ENCODE measurements around the gene OSCAR.

The OSCAR gene, protein sequence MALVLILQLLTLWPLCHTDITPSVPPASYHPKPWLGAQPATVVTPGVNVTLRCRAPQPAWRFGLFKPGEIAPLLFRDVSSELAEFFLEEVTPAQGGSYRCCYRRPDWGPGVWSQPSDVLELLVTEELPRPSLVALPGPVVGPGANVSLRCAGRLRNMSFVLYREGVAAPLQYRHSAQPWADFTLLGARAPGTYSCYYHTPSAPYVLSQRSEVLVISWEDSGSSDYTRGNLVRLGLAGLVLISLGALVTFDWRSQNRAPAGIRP

DNA sequence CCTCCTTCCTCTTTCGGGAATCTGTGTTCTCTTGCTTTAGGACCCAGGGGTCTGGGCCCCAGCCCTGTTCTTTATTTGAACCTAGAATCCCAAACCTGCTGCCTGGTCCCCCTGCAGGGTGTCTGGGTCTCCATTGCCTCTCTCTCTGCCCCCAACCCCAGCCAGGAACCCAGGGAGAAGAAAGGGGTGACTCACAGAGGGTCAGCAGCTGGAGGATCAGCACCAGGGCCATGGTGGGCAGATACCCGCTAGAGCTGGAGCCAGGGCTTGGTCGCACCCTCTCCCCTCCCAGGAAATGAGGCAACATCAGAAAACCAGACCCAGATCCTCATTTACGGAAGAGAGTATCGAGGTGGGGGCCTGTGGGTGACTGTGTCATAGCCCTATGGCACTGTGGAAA, at the start of gene OSCAR:
OSCAR (minus strand) TSS at position 243 of the 400 bp plus-strand sequence; CDS start at position 232, 11 bp downstream.
- no peak for DNase-seq

DNA sequence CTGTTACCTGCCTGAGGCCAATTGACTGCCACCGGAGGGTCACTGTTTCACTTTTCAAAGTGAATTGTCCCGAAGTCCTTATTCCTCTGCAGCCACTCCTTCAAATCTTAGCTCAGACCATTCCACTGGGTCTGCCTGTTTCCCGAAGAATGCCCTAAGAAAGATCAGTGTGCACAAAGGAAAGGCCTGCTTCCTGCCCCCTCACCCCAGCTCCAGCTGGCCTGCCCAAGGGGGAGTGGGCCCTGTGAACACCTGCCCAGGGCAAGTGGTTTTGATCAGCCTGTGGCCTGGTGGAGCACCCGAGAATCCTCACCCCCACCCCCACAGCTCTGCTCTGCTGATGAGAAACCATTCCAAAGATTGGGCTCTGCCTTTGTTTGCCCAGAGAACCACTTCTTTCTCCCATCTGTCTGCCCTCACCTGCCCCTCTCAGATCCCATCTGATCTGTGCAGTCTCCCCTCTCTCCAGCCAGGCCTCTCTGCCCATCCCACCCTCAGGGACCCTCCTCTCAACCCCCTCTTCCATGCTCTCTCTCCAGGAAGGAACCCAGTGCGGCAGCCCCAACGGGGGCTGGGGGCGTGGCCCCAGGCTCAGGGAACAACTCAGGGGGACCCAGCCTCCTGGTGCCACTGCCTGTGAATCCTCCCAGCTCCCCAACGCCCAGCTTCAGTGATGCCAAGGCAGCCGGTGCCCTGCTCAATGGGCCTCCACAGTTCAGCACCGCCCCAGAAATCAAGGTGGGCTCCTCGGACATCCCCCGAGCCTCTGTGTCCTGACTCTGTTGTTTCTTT, 48.6 kb upstream of the OSCAR start:
- DNase-seq = no peak

DNA sequence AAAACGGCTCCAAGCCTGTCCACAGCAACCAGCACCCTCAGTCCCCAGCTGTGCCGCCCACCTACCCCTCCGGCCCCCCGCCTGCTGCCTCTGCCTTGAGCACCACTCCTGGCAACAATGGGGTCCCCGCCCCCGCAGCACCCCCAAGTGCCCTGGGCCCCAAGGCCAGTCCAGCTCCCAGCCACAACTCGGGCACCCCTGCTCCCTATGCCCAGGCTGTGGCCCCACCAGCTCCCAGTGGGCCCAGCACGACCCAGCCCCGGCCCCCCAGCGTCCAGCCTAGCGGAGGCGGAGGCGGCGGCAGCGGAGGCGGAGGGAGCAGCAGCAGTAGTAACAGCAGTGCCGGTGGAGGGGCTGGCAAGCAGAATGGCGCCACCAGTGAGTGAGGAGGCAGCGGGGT, 47.6 kb upstream of the OSCAR start:
- DNase-seq = no peak

DNA sequence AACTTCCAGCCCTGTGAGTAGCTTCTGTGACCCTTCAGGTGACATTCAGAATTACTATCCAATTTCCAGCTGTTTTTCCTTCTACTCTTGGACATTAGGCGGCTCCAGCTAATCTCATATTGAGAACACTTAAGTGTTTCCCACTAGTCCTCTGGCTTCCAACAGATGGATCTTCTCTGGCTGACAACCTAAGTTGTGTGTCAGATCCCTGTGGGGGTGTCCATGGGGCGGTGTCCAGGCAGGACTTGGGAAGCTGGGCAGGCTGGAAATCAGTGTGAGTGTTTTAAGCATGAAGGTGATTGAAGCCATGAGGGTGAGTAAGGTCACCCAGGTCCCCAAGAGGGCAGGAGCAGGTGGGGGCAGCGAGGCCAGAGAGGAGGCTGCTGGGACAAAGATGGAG, 47.1 kb upstream of the OSCAR start:
- no peak for DNase-seq

DNA sequence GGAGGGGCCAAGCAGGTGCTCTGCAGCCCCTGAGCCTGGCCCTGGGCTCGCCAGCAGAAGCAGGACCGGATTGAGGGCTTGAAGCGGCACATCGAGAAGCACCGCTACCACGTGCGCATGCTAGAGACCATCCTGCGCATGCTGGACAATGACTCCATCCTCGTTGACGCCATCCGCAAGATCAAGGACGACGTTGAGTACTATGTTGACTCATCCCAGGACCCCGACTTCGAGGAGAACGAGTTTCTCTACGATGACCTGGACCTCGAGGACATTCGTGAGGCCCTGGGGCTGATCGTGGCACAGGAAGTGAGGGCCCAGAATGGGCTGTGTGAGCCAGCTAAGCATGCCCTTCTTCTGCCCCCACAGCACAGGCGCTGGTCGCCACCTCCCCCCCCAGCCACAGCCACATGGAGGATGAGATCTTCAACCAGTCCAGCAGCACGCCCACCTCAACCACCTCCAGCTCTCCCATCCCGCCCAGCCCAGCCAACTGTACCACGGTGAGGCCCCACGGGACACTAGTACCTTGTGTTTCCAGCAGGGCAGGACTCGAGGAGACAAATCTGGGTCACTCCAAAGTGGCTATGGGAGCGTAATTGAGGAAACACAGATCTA, 45.0 kb upstream of the OSCAR start:
- DNase-seq = no peak

DNA sequence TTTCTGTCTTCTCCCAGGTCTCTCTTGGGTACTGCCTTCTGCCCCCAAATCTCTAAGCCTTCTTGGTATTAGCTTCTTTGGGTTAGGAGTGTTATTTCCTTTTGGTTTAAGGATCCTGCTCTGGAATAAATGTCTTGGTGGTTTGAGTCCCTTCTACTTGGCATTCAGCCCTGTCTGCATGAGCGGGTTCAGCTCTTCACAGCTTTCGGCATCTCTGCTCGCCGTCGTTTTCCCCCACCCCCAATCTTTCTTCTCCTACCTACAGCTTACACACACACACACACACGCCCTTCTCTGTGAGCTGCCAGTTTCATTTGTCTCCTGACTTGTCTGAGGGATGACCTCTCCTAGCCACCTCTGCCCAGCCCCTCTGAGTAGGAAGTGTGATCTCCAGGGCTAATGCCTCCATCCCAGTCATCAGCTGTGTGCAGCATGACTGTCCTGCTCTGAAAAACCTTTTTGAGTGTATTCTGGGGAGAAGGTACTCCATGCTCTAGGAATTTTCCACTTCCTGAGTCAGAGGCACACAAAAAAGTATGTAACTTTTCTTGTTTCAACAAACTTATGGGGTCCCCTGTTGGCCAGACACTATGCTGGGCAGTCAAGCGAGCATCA, 41.7 kb upstream of the OSCAR start:
- DNase-seq = no peak

DNA sequence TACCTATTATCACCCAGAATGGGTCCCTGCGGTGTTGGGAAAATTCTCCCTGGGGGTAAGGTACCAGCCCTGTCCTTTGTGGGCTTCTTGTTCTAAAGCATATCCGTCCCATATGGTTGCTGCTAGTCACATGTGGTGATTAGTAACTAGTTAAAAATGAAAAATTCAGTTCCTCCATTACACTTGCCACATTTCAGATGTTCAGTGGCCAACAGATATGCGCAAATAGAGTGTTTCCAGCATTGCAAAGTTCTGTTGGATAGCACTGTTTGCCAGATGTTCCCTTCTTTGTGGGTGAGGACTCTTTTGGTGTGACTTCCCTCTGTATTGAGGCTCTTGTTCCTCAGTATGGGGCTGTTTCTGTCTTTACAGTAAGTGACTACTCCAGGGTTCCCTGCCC, 40.8 kb upstream of the OSCAR start:
- DNase-seq = no peak

DNA sequence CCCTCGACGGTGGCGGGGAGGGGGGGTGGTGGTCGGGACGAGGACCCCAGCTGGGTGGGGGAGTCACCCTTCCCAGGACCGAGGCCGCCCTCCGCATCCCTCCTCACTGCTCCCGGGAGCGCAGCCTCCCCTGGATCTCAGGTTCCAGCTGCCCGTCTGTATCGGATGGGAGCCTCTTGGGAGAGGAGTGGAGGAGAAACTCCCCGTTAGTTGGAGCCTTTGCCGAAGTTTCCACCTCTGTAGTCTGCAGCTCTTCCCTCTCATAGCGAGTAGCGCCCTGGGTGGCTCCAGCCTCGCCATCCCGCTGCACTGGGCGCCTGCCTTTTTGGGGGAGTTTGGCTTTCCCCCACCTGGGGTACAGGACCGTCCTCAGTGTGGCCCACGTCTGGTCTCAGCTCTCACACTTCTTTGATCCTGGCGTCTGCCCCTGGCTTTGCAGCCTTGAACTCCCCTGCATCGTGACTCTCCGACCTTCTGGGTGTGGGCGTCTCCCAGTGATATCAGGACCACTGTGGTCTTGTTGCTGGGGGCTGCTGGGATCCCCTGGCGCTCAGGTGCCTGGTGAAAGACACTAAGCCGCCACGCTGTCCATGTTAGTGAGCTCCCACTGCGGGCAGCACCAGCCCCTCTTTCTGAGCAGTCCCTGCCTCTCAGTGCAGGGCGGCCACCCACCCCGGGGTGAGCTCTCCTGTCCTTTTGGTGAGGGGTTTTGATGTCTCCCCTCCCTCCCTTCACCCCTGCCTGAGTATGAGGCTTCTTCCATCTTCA, 38.1 kb upstream of the OSCAR start:
- no peak for DNase-seq

DNA sequence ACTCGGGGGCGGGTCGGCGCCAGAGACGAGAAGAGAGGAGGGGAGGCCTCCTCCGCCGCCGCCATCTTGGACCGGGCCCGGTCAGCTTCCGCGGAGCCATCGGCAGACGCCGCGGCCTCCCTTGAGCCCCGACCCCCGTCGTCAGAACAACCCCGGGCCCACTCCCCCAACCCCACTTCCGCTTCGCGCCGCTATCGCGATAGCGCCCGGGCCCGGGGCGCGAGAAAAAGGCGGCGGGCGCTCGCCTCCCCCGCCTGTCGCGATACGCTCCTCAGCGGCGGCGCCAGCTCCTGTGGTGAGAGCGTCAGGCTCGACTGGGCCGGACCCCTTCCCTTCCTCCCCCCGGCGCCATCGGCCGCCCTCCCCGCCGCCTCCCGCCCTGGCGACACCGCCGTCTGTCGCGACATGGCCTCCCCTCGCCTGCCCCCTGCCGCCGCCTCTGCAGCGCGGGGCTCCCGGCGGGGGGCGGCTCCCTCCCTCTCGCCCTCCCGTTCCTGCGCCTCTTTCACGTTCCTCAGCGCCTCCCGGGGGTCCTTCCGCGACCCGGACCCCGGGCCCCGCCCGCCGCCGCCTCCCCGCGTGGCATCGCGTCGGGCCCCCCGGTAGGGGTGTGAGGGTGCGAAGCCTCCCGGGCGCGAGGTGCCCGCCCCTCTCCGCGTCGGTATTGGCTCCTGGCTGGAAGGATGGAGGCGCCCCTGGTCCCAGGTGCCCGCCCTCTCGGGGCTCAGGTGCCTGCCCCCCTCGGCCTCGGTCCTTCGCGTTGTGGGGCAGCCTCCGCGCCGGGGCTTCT, 37.3 kb upstream of the OSCAR start, which contains the start of gene CNOT3:
CNOT3 (plus strand) TSS at position 64 of the 790 bp plus-strand sequence. CDS start 5,217 bp downstream, outside the sequence.
- DNase-seq = no peak

DNA sequence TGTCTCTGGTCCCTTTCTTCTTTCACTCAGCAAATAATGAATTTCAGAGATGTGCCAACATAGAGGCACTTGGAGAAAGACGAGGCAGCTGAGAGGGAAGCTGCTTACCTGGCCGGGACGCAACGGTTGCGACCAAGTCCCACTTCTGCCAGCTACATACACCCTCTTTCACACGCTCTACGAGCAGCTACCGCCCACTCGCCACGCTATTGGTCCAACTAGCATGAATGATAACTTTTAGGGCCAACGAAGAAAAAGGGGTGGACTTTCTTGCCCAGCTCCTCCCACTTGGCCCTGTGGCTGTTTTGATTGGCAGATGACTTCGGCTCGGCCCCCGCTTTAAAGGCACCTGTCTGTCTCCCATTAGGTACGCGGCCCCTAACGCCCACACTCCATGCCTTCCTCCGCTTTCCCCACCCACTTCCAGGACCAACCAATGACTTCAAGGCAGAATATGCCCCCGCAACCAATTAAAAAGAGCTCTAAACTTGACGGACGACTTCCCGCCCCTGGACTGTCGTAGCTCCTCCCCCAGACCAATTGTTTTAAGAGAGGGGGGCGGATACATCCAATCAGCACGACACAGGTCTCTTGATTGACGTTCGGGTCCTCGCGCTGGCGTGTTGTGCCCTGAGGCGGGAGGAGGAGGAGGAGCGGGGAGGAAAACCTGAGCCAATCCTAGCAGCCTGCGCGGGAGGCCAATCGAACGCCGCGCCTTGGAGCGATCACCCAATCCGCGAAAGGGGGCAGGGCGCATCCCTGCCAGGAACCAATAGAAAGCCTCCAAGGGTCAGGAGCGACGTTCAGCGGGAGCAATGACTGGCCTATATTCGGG, 36.5 kb upstream of the OSCAR start:
- DNase-seq = peak; percentile 100

DNA sequence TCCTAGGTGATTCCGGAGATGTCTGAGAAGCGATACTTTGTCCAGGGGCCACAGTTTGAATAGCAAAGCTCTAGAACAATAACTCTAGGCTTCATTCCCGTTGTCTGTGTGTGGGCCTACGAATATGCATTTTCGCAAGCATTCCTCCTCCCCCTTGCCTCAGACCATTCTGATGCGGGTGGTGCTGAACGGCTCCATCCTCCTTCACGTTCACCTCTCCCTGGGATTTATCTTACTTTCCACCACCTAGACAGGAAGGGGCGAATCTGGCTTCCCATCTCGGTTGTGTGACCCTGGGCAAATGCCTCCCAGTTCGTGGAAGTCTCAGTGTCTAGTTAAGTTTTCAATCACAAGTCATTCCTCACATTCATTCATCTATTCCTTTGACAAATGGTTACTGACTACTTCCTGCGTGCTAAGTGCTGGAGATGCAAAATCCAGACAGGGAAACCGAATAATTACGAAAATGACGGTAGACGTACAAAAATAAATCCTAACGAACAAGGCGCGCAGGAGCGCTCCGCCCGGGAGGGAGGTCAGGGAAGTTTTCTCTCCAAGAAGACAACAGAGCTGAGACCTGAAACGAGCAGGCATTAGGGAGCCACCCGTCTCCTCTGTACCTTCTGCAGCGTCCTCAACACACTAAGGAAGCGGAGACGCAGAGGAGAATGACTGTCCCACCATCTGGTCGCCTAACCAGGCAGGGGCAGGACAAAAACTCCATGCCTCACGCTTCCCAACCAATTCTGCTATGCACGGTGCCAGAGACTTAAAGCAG, 35.7 kb upstream of the OSCAR start:
- DNase-seq = no peak

DNA sequence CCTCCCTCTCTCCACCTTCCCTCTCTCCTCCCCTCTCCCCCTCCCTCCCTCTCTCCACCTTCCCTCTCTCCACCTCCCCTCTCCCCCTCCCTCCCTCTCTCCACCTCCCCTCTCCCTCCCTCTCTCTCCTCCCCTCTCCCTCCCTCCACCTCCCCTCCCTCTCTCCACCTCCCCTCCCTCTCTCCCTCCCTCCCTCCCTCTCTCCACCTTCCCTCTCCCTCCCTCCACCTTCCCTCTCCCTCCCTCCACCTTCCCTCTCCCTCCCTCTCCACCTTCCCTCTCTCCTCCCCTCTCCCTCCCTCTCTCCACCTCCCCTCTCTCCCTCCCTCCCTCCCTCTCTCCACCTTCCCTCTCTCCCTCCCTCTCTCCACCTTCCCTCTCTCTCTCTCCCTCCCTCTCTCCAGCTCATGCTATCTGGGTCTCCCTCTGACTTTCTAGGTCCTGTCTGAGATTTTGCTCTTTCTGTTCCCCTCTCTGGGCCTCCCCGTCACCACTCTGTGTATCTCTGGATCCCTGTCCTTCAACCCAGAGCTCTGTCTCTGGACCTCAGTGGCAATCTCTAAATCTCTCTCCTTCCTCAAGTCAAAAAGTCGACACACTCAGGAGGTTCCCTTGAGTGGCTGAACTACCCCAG, 33.5 kb upstream of the OSCAR start:
- no peak for DNase-seq

DNA sequence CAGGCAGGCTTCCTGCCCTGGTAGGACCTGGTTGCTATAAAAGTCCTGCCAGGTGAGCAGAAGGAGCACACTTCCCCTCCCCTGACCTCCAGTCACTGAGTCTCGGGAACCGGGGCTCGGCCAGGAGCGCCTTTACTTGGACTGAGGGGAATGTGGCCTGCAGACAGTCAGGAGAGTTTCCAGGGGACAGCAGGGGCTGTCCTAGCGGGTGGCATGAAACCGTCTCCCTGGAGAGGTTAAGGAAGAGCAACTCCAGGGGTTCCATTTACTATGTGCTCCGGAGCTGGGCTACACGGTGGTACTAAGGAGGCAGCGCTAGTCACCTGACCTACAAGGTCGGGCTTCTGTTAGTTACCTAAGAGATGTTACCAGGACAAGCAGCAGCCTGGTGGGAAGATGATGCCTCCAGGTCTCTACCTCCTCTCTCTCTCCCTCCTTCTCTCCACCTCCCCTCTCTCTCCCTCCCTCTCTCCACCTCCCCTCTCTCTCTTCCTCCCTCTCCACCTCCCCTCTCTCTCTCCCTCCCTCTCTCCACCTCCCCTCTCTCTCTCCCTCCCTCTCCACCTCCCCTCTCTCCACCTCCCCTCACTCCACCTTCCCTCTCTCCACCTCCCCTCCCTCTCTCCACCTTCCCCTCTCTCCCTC, 32.8 kb upstream of the OSCAR start:
- DNase-seq = no peak

DNA sequence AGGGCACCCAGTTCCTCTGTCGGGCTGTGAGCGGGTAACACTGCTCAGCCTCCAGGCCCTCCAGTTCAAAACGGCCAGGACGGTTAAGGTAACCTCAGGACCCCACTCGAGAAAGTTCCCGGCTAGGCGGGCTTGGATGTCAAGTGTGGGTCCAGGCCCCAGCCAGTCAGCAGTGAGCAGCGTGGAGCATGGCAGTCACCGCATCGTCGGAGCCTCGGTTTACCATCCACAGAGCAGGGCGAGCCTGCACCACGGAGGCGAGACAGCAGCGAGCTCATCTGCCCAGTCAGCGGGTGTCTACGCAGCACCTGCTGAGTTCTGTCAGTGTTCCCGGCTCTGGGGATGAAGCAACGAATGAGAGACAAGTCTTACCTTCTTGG, 29.0 kb upstream of the OSCAR start:
- no peak for DNase-seq

DNA sequence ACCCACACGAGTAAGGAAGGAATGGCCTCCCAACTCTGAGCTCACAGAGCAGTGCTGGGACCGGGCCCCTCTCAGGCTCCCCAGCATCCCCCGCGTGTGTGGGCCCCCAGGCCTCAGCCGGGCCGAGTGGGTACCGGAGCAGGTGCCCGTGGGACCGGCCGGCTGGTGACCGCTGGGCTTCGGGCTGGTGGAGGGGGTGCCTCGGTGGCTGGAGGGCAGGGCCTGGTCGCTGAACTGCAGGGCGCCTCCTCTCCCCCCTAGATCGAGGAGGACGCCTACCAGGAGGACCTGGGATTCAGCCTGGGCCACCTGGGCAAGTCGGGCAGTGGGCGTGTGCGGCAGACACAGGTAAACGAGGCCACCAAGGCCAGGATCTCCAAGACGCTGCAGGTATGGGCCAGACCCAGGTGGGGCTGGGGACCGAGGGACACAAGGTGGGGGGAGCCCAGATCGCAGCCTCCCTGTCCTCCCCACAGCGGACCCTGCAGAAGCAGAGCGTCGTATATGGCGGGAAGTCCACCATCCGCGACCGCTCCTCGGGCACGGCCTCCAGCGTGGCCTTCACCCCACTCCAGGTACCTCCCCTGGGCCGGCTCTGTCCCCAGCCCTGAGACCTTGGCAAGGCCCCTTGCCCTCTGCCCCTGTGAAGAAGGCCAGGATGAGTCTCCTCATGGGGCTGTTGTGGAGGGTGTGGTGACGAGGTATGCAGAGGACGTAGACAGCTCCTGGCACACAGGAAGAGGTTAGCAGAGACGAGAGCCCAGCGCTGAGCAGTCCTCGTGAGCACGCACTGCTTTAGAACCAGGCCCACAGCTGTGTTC, 28.4 kb upstream of the OSCAR start:
- no peak for DNase-seq

DNA sequence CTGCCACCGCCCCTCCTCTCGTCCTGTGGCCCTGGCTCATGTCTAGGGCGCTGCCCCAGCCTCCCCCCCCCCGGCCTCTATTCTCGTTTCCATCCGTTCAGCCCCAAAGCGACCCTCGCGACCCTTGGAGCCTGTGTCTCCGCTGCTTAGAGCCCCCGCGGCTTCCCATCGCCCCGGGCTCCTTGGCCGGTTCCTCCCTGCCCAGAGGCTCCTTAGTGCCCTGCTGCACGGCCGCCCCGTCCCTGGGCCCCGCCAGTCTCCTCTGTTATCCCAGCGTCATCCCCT, 27.8 kb upstream of the OSCAR start:
- no peak for DNase-seq

DNA sequence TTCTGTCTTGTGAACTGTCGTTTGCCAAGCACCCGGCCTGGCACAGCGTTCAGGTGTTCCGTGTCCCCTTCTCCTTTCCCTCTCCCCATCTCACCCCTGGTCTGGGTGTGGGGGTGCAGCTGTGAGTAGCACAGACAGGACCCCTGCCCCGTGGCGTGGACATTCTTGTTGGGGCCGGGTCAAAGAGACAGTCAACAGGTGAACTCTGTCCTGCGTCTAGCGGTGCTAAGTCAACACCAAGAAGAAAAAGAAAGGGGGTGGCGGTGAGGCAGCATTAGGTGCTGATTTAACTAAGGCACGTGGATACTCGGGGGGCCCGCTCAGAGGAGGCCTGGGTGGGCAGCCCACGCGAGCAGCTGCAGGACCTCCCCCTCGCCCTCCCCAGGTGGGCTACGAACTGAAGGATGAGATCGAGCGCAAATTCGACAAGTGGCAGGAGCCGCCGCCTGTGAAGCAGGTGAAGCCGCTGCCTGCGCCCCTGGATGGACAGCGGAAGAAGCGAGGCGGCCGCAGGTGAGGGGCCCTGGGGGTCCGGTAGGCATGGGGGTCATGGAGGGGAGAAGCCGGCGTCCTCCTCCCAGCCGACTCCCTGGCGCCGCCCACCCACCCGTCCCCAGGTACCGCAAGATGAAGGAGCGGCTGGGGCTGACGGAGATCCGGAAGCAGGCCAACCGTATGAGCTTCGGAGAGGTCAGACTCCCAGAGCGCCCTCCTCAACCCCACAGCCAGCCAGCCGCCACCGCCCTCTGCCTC, 27.3 kb upstream of the OSCAR start:
- no peak for DNase-seq

DNA sequence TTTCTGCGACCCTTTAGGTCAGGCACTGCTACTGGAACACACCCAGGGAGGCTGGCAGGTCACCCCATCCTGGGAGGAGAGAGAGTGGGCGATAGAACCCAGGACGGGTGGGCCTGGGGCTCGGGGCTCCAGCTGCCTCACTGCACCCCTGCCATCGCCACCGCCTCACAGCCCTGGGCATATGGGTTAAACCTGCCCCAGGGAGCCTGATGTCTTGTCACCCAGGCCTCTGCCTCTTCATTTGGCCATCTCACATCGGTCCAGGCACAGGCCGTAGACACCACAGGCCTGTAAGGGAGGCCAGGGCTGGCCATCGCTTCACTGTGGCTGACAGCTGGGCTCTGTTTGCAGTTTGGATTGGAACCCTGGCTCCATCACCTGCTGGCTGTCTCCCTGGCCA, 25.1 kb upstream of the OSCAR start:
- DNase-seq = no peak

All from NCI-H187 treated with DMSO at 0.1 percent for 48 hours (cell line).